GM12872 (cell line): ENCODE data around the gene MED16.

Experiments
- TF ChIP-seq, protein P1 (sequence below): IDR thresholded peaks from 3 replicates; pipeline ENCODE4 v1.5.1; 2011; ENCODE audit warnings: low read depth, mild to moderate bottlenecking, low read length, moderate library complexity; ENCODE audit not compliant: insufficient read depth

The MED16 gene

DNA sequence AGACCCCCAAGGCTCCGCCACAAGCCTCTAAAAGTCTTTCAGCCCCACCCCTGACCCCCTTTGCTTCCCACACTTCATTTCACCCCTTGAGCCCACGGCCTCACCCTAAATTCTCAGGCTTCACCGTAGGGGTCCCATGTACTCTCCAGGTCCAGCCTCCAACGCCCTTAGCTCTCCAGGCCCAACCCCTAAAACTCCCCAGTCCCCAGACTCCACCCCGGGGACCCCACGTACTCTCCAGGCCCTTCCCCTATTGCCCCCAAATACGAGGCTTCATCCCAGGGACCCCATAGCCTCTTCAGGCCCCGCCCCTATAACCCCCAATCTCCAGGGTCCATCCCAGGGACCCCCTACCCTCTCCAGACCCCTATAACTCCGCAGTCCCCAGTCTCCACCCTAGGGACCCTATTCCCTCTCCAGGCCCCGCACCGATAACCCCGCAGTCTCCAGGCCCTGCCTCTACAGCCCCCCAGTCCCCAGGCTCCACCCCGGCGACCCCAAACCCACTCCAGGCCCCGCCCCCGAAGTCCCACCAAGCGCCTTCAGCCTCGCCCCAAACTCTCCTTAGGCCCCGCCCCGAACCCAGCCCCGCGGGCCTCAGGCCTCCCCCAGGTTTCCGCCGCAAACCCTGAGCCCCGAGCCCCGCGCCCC is 619 bp downstream of the MED16 start:
- TF ChIP-seq, protein P1, sequence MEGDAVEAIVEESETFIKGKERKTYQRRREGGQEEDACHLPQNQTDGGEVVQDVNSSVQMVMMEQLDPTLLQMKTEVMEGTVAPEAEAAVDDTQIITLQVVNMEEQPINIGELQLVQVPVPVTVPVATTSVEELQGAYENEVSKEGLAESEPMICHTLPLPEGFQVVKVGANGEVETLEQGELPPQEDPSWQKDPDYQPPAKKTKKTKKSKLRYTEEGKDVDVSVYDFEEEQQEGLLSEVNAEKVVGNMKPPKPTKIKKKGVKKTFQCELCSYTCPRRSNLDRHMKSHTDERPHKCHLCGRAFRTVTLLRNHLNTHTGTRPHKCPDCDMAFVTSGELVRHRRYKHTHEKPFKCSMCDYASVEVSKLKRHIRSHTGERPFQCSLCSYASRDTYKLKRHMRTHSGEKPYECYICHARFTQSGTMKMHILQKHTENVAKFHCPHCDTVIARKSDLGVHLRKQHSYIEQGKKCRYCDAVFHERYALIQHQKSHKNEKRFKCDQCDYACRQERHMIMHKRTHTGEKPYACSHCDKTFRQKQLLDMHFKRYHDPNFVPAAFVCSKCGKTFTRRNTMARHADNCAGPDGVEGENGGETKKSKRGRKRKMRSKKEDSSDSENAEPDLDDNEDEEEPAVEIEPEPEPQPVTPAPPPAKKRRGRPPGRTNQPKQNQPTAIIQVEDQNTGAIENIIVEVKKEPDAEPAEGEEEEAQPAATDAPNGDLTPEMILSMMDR = no peak

DNA sequence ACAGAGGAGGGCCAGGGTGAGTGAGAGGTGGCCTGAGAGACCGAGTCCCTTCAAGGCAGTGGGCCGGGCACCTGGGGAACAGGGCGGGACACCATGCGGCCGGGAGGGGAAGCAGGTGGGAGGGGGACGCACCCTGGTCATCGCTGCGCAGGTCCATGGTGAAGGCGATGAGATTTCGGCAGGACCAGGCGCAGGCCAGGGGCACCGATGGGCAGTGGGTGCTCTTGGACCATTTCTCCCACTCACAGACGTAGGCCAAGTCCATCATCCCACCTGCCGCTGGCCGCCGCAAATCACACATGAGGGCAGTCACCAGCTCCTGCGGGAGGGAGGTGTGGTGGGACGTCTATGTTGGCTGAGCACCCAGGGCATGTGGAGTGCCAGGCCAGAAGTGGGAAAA is 2.2 kb downstream of the MED16 start:
- TF ChIP-seq, protein P1 = no peak

DNA sequence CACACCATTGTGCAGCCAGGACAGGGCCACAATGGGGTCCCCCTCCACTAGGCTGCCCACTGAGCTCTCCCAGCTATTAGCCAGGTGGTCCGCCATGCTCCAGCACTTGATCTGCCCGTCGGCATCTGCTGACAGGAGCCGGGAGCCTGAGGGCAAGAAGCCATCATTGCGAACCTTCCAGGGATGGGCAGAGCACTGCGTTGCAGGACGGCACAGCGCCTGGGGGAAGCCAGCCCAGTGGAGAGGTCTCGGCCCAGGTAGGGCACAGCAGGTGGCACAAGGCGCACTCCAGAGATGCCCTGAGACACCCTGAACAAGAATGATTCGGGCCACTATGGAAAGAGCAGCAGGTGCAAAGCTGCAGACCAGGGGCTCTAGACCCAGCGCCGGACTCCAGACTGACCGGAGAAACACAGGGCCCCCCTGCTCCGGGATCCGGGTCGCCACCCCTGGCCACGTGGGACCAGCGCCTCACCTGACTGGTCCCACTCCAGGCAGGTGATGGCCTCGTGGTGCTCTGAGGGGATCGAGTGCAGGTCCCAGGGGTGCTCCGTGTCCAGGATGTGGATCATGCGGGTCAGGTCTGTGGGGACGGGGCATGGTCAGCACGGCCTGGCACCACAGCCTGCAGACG is 3.2 kb downstream of the MED16 start:
- TF ChIP-seq, protein P1 = no peak

DNA sequence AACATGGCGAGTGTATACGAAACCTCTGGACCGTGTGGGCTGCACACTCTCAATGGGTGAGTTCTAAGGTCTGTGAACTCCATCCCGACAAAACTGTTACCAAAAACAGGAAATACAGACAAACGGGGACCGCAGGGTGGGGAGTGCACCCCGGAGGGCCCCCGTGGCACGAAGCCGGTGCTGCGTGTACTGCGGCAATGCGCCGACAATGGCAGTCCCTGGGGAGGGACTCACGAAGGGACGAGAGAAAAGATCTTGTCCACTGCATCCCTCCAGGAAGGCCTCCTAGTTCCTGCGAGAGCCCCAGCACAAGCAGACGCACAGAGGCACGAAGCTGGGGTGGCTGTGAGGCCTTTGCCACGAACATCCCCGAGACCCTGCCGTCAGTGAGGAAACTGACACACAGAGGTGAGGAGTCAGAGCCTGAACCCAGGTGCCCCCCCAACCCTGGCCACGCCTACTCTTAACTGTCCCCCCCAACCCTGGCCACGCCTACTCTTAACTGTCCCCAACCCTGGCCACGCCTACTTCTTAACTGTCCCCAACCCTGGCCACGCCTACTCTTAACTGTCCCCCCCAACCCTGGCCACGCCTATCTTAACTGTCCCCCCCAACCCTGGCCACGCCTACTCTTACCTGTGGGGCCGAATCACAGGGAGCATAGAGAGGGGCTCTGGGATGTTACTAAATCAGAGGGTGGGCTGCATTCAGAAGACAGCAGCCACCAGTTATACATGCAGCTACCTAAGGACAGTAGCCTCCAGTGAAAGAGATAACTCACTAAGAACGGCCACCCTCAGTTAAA is 4.2 kb downstream of the MED16 start:
- TF ChIP-seq, protein P1 = no peak

DNA sequence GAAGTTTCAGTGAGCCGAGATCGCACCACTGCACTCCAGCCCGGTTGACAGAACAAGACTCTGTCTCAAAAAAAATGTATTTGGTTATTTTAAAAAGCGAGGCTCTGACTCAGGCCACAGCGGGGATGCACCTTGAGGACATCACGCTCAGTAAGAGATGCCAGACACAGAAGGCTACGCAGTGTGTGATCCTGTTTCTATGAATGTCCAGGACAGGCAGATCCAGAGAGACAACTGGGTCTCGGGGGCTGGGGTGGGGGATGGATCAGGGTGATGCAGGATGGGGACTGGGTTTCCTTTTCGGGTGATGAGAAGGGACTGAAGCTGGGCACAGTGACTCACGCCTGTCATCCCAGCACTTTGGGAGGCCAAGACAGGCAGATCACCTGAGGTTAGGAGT is 5.4 kb downstream of the MED16 start:
- TF ChIP-seq, protein P1 = no peak

DNA sequence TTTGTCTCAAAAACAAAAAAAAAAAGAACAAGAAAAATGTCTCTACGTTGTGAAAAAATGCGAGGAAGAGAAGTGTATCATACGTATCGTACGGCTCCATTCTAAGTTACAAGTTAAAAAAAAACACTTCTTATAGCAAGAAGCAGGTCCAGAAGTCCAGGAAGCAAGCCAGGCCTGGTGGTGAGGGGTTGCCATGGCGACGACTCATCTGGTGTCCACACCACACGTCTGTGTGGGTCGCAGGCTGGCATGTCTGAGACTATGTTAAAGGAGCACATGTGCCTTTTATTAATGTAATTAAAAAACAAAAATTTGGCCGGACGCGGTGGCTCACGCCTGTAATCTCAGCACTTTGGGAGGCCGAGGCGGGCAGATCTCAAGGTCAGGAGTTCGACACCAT is 5.9 kb downstream of the MED16 start:
- TF ChIP-seq, protein P1 = no peak

DNA sequence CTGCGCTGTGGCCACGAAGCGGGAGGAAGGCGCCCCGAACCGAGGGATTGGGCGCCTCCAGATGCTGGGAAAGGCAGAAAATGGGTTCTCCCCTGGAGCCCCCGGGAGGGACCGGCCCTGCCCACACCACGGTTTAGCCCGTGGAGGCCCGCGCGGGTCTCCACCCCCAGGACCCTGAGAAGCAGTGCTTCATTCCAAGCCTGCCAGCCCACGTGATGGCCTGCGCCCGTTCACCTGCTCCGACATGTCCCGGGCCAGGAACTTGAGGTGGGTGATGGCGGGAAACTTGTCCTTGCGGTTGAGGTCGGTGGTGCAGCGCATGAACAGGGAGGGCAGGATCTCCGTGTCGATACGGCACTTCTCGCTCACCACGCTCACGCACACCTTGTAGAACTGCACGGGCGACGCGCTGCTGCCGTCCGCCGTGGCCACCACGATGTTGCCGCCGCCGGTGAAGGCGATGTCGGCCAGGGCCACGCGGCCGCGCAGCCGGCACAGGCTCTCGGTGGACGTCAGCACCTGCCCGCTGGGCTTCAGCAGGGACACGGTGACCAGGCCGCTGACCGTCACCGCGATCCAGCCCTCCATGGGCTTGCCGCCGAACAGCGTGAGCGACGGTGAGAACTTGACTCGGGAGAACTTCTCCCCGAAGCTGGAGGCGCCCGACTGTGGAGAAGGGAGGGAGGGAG is 7.3 kb downstream of the MED16 start:
- TF ChIP-seq, protein P1 = no peak
